Measurements from ENCODE around the gene FOLR2. TPM values are rescaled to one million over a fixed set of nuclear protein-coding genes. Genes with fewer than 3 reads are reported as not detected.

The FOLR2 gene
- total RNA-seq, 1 donor from 2014 or later, result 5.8 TPM

- DNase-seq, result no peak
These were observed 14.3 kb downstream of the FOLR2 start for GRCh38 chr11:72230764-72231365.

- no peak for DNase-seq
These were observed 15.0 kb downstream of the FOLR2 start for GRCh38 chr11:72231396-72232259.

- no peak for DNase-seq
These were observed 15.9 kb downstream of the FOLR2 start for GRCh38 chr11:72232260-72233055.

- no peak for DNase-seq
These were observed 16.6 kb downstream of the FOLR2 start for GRCh38 chr11:72233056-72233772.

- no peak for DNase-seq
These were observed 17.3 kb downstream of the FOLR2 start for GRCh38 chr11:72233773-72234513.

GRCh38 chr11:72234514-72234830 lies 17.9 kb downstream of the FOLR2 start:
- no peak for DNase-seq

- no peak for DNase-seq
These were observed 18.3 kb downstream of the FOLR2 start for GRCh38 chr11:72234920-72235319.

- DNase-seq, result no peak
These were observed 18.9 kb downstream of the FOLR2 start for GRCh38 chr11:72235351-72236057.

GRCh38 chr11:72236083-72236697 lies 19.6 kb downstream of the FOLR2 start:
- no peak for DNase-seq

GRCh38 chr11:72236774-72237111 lies 20.1 kb downstream of the FOLR2 start:
- no peak for DNase-seq

- DNase-seq, result no peak
These were observed 20.7 kb downstream of the FOLR2 start for GRCh38 chr11:72237112-72237931.

- DNase-seq, result no peak
These were observed 21.5 kb downstream of the FOLR2 start for GRCh38 chr11:72238040-72238450.

- DNase-seq, result no peak
These were observed 22.1 kb downstream of the FOLR2 start for GRCh38 chr11:72238492-72239312.

- DNase-seq, result no peak
These were observed 22.8 kb downstream of the FOLR2 start for GRCh38 chr11:72239313-72239848.

- DNase-seq, result no peak
These were observed 23.4 kb downstream of the FOLR2 start for GRCh38 chr11:72239849-72240460.

- DNase-seq, result no peak
These were observed 24.1 kb downstream of the FOLR2 start for GRCh38 chr11:72240461-72241290.

GRCh38 chr11:72241291-72241781 lies 24.7 kb downstream of the FOLR2 start:
- no peak for DNase-seq

All from occipital lobe (tissue), 2 donors.